Measurements from ENCODE around the gene KPNA1.

DNA sequence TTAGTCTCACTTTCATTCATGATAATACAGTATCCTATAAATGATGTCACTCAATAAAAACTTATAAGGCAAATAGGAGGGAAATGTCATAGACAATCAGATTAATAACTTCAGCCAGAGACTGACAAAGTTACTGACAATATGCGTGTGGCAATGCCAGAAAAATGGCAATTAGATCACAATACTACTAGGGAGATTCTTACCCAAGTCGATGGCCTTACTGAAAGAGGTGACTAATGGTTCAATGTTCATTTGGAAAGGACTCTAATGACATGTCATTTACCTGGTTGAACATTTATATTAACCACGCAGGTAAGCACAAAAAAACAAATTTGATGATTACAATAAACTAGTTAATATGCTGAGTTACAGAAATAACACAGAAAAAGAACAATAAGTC is 52.9 kb downstream of the KPNA1 start:
- TF ChIP-seq POLR2A (IDR thresholded peaks at IDR 0.05) = no peak
- TF ChIP-seq, protein P1, sequence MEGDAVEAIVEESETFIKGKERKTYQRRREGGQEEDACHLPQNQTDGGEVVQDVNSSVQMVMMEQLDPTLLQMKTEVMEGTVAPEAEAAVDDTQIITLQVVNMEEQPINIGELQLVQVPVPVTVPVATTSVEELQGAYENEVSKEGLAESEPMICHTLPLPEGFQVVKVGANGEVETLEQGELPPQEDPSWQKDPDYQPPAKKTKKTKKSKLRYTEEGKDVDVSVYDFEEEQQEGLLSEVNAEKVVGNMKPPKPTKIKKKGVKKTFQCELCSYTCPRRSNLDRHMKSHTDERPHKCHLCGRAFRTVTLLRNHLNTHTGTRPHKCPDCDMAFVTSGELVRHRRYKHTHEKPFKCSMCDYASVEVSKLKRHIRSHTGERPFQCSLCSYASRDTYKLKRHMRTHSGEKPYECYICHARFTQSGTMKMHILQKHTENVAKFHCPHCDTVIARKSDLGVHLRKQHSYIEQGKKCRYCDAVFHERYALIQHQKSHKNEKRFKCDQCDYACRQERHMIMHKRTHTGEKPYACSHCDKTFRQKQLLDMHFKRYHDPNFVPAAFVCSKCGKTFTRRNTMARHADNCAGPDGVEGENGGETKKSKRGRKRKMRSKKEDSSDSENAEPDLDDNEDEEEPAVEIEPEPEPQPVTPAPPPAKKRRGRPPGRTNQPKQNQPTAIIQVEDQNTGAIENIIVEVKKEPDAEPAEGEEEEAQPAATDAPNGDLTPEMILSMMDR (IDR thresholded peaks at IDR 0.05) = no peak
- TF ChIP-seq POLR2AphosphoS5 (IDR thresholded peaks at IDR 0.05) = no peak
- no peak for TF ChIP-seq EP300 (IDR thresholded peaks at IDR 0.05; ENCODE audit: low read depth)

Measured in transverse colon (tissue), 4 donors.